Endothelial cell of umbilical vein (primary cell): ENCODE results near the gene TOMM7. TPM values are rescaled to one million over a fixed set of nuclear protein-coding genes. Genes with fewer than 3 reads are reported as not detected.

ENCODE experiments used
- BruUV-seq: library from RNA; stranded (reverse); fragments of 400-500 nt; replicated peaks from 2 replicates; lab custom pipeline; 2021; lab: Mats Ljungman, UMichigan
- CTCF ChIA-PET: fragments of 300-600, 350-600 bp; sonication (Branson Sonifier 250); formaldehyde crosslinking; loops from one replicate; lab custom pipeline; 2021; ENCODE audit warnings: antibody characterized with exemption, inconsistent platforms; lab: Charles Lee
- POLR2A ChIA-PET: fragments of 300-600, 350-600 bp; sonication (Branson Sonifier 250); formaldehyde crosslinking; loops from one replicate; lab custom pipeline; 2021; ENCODE audit warnings: antibody characterized with exemption, inconsistent platforms; lab: Charles Lee
- DNase-seq: peaks from one replicate; pipeline ENCODE4 v3.0.0-alpha.2; 2011; ENCODE audit warnings: low read depth, low spot score
- FAIRE-seq: peaks from 2 replicates; lab custom pipeline; 2011; peaks lifted over from hg19 to GRCh38; lab: Jason Lieb, UNC
- H2AFZ ChIP-seq: 2 replicates; pipeline ENCODE4 v1.6.0; 2012; ENCODE audit warnings: low read depth, low read length, control low read depth, inconsistent platforms
- H3K27ac ChIP-seq: 2 replicates; pipeline ENCODE4 v1.5.1; 2011; ENCODE audit warnings: low read depth, mild to moderate bottlenecking, control low read depth, low read length, moderate library complexity; ENCODE audit not compliant: insufficient read depth
- H3K27me3 ChIP-seq, 2 experiments: 2 replicates each; pipeline versions ENCODE4 v1.6.0 to v1.6.1; 2011; ENCODE audit warnings: low read length in 2 of 2, mixed read lengths in 1 of 2; ENCODE audit not compliant: control insufficient read depth in 2 of 2, insufficient read depth in 2 of 2
- H3K36me3 ChIP-seq, 2 experiments: 2 replicates in 1 of 2; 3 replicates in 1 of 2; pipeline ENCODE4 v1.5.1; 2011; ENCODE audit warnings: low read length in 2 of 2, mild to moderate bottlenecking in 1 of 2, moderate library complexity in 1 of 2; ENCODE audit not compliant: control insufficient read depth in 2 of 2, insufficient read depth in 2 of 2; ENCODE audit errors: extremely low read depth in 1 of 2
- H3K4me1 ChIP-seq: 3 replicates; pipeline ENCODE4 v1.5.1; 2011; ENCODE audit warnings: mild to moderate bottlenecking, low read length; ENCODE audit not compliant: control insufficient read depth, insufficient read depth; ENCODE audit errors: extremely low read depth
- H3K4me2 ChIP-seq: 2 replicates; pipeline ENCODE4 v1.6.1; 2011; ENCODE audit warnings: low read length, control low read depth, mixed read lengths; ENCODE audit not compliant: insufficient read depth
- H3K4me3 ChIP-seq, 3 experiments: fragments of 200-600 bp in 1 of 3; sonication (generic), shearing (Covaris generic) in 1 of 3; replicated peaks in 1 of 3; 2 replicates each; pipeline ENCODE4 v1.5.1; 2011 to 2016; ENCODE audit warnings: control low read depth in 3 of 3, low read length in 3 of 3, mild to moderate bottlenecking in 2 of 3, inconsistent platforms in 1 of 3, low read depth in 1 of 3, moderate library complexity in 1 of 3; ENCODE audit not compliant: insufficient read depth in 1 of 3
- H3K79me2 ChIP-seq: 2 replicates; pipeline ENCODE4 v1.6.0; 2012; ENCODE audit warnings: low read length, inconsistent platforms; ENCODE audit not compliant: control insufficient read depth, insufficient read depth
- H3K9ac ChIP-seq: replicated peaks from 2 replicates; pipeline ENCODE3; 2011; ENCODE audit warnings: low read length, control low read depth; ENCODE audit not compliant: insufficient read depth; ENCODE audit errors: extremely low read depth
- H3K9me1 ChIP-seq: replicated peaks from 3 replicates; pipeline ENCODE4 v1.6.0; 2011; ENCODE audit warnings: mild to moderate bottlenecking, low read length; ENCODE audit not compliant: control insufficient read depth, insufficient read depth; ENCODE audit errors: extremely low read depth
- H3K9me3 ChIP-seq: replicated peaks from 2 replicates; pipeline ENCODE4 v1.5.1; 2012; ENCODE audit warnings: low read length, inconsistent platforms; ENCODE audit not compliant: control insufficient read depth, insufficient read depth
- H4K20me1 ChIP-seq: replicated peaks from 2 replicates; pipeline ENCODE3; 2011; ENCODE audit warnings: mild to moderate bottlenecking, low read length; ENCODE audit not compliant: control insufficient read depth, insufficient read depth; ENCODE audit errors: extremely low read depth
- CTCF ChIP-seq, 2 donors: IDR thresholded peaks; 1 replicate in 1 of 2; 2 replicates in 1 of 2; pipeline ENCODE4 v1.5.1; 2011; ENCODE audit warnings: low read length in 2 of 2, mild to moderate bottlenecking in 2 of 2, moderate library complexity in 2 of 2, control low read depth in 1 of 2, inconsistent platforms in 1 of 2, low read depth in 1 of 2; ENCODE audit not compliant: insufficient read depth in 1 of 2; ENCODE audit errors: extremely low read depth in 1 of 2
- EZH2 ChIP-seq: IDR thresholded peaks from 2 replicates; pipeline ENCODE4 v1.6.1; 2012; ENCODE audit warnings: borderline replicate concordance, low read depth, mild to moderate bottlenecking, moderate library complexity, low read length, inconsistent platforms; ENCODE audit not compliant: severe bottlenecking
- GATA2 ChIP-seq: IDR thresholded peaks from 2 replicates; pipeline ENCODE4 v1.7.0; 2011; ENCODE audit warnings: low read depth, mild to moderate bottlenecking, moderate library complexity, mixed read lengths, low read length; ENCODE audit not compliant: insufficient read length, insufficient read depth
- JUN ChIP-seq: IDR thresholded peaks from 2 replicates; pipeline ENCODE4 v1.6.1; 2011; ENCODE audit warnings: borderline replicate concordance, low read depth; ENCODE audit not compliant: insufficient read length, insufficient read depth
- MYC ChIP-seq: IDR thresholded peaks from one replicate; pipeline ENCODE4 v1.6.1; 2011; ENCODE audit warnings: mild to moderate bottlenecking, low read depth, low read length
- POLR2A ChIP-seq: IDR thresholded peaks from 2 replicates; pipeline ENCODE4 v1.6.1; 2012; ENCODE audit warnings: low read depth, mild to moderate bottlenecking, control low read depth, low read length
- POLR2AphosphoS5 ChIP-seq: IDR thresholded peaks from 2 replicates; pipeline ENCODE4 v1.6.1; 2012; ENCODE audit warnings: low read depth, mild to moderate bottlenecking, control low read depth, low read length, moderate library complexity; ENCODE audit not compliant: insufficient read depth
- dilution Hi-C: fragments of 300-500 bp; cut with MboI; formaldehyde crosslinking; loops from one replicate; pipeline ENCODE4 v1.15.0; 2019; ENCODE audit warnings: low sequenced_read_pairs; ENCODE audit not compliant: extremely low pct_ligation_motif_present
- intact Hi-C: fragments of 100-400 bp; cut with micrococcal nuclease; formaldehyde crosslinking; loops from one replicate; pipeline ENCODE4 v1.10.0; 2022
- polyA plus RNA-seq, 4 experiments: library from polyadenylated mRNA; depleted of rRNA in 3 of 4; stranded (reverse) in 3 of 4; unstranded in 1 of 4; fragments of >200 nt; gene quantifications; 2 replicates each; pipeline versions ENCODE4 v1.2.1 to v1.2.3, GENCODE V29; 2011 to 2012; ENCODE audit warnings: missing spikeins in 1 of 4
- total RNA-seq: library from RNA; stranded (reverse); gene quantifications from 2 replicates; pipeline ENCODE4 v1.2.3, GENCODE V29; 2021
- TF ChIP-seq, protein P1 (sequence below): IDR thresholded peaks from 2 replicates; pipeline ENCODE4 v1.6.1; 2011; ENCODE audit not compliant: insufficient read depth, insufficient read length

Gene TOMM7
- total and polyA plus RNA-seq, 2 donors (not counting 3 experiments of a cell fraction or from before 2014, with no cell fraction given), result 185 to 528 TPM

DNA sequence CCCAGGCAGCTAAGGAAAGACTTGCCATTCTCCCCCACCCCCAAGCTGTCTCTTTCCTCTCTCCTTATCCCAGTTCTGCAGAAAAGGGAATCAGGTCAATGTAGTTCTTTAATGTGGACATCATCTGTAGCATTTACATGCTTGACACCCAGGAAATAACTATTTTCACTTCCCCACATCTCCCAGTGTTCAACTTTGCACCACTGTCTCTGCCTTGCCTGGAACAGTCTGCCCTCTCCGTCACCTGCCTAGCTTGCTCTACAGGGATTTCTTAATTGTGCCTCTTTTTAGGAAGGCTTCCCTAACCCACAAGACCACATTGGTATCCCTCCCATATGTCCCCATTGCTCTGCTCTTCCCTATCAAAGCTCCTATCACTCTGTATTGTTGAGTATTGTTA is 45.9 kb upstream of the TOMM7 start:
- TF ChIP-seq GATA2, result no peak
- TF ChIP-seq POLR2A, result no peak
- no peak for TF ChIP-seq CTCF (IDR thresholded peaks at IDR 0.05; ENCODE audit: extremely low read depth in 1 of 2, insufficient read depth in 1 of 2, low read depth in 1 of 2, low read length in 2 of 2)
- no peak for TF ChIP-seq JUN
- no peak for TF ChIP-seq POLR2AphosphoS5
- TF ChIP-seq, protein P1, sequence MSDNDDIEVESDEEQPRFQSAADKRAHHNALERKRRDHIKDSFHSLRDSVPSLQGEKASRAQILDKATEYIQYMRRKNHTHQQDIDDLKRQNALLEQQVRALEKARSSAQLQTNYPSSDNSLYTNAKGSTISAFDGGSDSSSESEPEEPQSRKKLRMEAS, result no peak
- TF ChIP-seq EZH2, result no peak
- no peak for TF ChIP-seq MYC
- no peaks in the 10 kb centered on the region for H4K20me1 ChIP-seq
- H3K79me2 ChIP-seq, result no peaks in the 10 kb centered on the region
- H3K9me3 ChIP-seq, result no peaks in the 10 kb centered on the region
- FAIRE-seq, result no peak
- H3K27ac ChIP-seq, result no peak overlapping the region
- no peaks in the 10 kb centered on the region for H3K27me3 ChIP-seq
- no peak overlapping the region for H2AFZ ChIP-seq
- H3K9me1 ChIP-seq, result no peaks in the 10 kb centered on the region
- no peak overlapping the region for H3K4me2 ChIP-seq
- H3K4me3 ChIP-seq, result no peak overlapping the region
- CTCF ChIA-PET, result interaction anchor here (1.1 to 3.7 kb wide), 5 partner anchors 8 to 187 kb away, joined by 3 to 12 read pairs (median 4); no protein-coding TSS in a partner anchor
- intact Hi-C loops, result no loop called here
- H3K36me3 ChIP-seq, result no peaks in the 10 kb centered on the region
- POLR2A ChIA-PET, result no interaction called here
- no TSS peak for BruUV-seq
- dilution Hi-C loops, result no loop called here
- DNase-seq, result no peak
- H3K9ac ChIP-seq, result no peak overlapping the region
- H3K4me1 ChIP-seq, result peaks cover 5% of the 10 kb centered on the region
